ENCODE measurements around the gene DPH1.

Gene DPH1

DNA sequence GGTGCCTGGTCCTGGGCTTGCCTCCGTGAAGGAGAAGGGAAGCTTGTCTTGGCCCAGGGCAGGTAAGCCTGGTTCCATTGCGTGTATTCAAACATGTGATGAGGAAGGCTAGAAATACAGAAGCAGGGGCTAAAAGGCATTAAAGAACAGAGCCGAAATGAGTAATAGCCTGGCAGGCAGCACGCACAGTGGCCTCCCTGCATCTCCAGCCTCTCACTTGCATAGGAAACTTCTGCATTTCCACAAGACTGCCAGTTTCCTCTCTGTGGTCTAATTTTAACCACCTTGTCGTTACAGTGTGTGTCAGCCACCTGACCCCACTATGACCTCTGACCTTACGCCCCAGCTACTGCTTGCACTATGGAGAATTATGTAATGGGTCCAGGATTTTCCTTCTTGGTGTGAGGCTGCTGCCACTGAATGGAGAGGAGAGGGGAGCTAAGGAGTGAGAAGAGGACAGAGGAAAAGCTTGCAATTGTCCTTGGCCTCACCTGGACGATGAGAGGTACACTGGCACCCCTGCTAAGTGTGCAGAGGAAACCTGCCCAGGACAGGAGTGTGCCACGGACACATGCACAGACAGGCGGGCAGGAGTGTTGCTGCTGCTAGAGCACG, 57.8 kb downstream of the DPH1 start:
- no peak for DNase-seq
- Histone ChIP-seq H3K56ac (ENCODE audit: low read length) (no peak overlapping the region), H3K4ac (ENCODE audit: low read depth, low read length) (no peak overlapping the region), H3K18ac (ENCODE audit: low read length) (no peak overlapping the region), H3K79me2 (ENCODE audit: control insufficient read depth, insufficient read depth, low read length) (no peaks in the 10 kb centered on the region), H3K27ac (ENCODE audit: low read depth, low read length) (no peak overlapping the region), H4K5ac (ENCODE audit: low read length) (no peak overlapping the region), H2BK5ac (ENCODE audit: low read length) (no peak overlapping the region), H4K8ac (ENCODE audit: low read depth, low read length) (no peak overlapping the region), H2BK15ac (replicated peaks; ENCODE audit: low read depth) (no peak overlapping the region), H3K4me1 (ENCODE audit: control insufficient read depth, low read depth, low read length) (peaks cover 14% of the 10 kb centered on the region), H3K36me3 (ENCODE audit: control insufficient read depth, insufficient read depth, low read length) (no peaks in the 10 kb centered on the region), H3K4me2 (ENCODE audit: low read length) (no peak overlapping the region), H2AK5ac (ENCODE audit: low read length) (no peak overlapping the region), H3K4me3 (ENCODE audit: low read length) (no peak overlapping the region), H3K79me1 (ENCODE audit: low read length) (no peaks in the 10 kb centered on the region), H3K27me3 (ENCODE audit: insufficient read depth, low read length, poor library complexity) (no peaks in the 10 kb centered on the region), H2BK120ac (ENCODE audit: low read depth, low read length) (no peak overlapping the region), H3K23ac (ENCODE audit: low read length) (no peak overlapping the region), H3K9ac (ENCODE audit: low read length) (no peak overlapping the region)
- WGBS (ENCODE audit: extremely low coverage, insufficient coverage, low lambda C conversion rate), result no CpG with 5 or more reads among the region's 10 CpGs

GRCh38 chr17:2089021-2089422, 59.1 kb downstream of the DPH1 start:
- Histone ChIP-seq H2BK5ac (ENCODE audit: low read length) (no peak overlapping the region), H2AK5ac (ENCODE audit: low read length) (no peak overlapping the region), H3K18ac (ENCODE audit: low read length) (no peak overlapping the region), H2BK120ac (ENCODE audit: low read depth, low read length) (no peak overlapping the region), H4K5ac (ENCODE audit: low read length) (no peak overlapping the region), H3K23ac (ENCODE audit: low read length) (no peak overlapping the region), H3K4me1 (ENCODE audit: control insufficient read depth, low read depth, low read length) (peaks cover 11% of the 10 kb centered on the region), H3K4ac (ENCODE audit: low read depth, low read length) (no peak overlapping the region), H2BK15ac (replicated peaks; ENCODE audit: low read depth) (no peak overlapping the region), H3K4me3 (ENCODE audit: low read length) (no peak overlapping the region), H3K79me1 (ENCODE audit: low read length) (no peaks in the 10 kb centered on the region), H3K4me2 (ENCODE audit: low read length) (no peak overlapping the region), H3K27ac (ENCODE audit: low read depth, low read length) (no peak overlapping the region), H3K36me3 (ENCODE audit: control insufficient read depth, insufficient read depth, low read length) (no peaks in the 10 kb centered on the region), H3K27me3 (ENCODE audit: insufficient read depth, low read length, poor library complexity) (no peaks in the 10 kb centered on the region), H3K56ac (ENCODE audit: low read length) (no peak overlapping the region), H4K8ac (ENCODE audit: low read depth, low read length) (no peak overlapping the region), H3K79me2 (ENCODE audit: control insufficient read depth, insufficient read depth, low read length) (no peaks in the 10 kb centered on the region), H3K9ac (ENCODE audit: low read length) (no peak overlapping the region)
- WGBS (ENCODE audit: extremely low coverage, insufficient coverage, low lambda C conversion rate), result no CpG with 5 or more reads among the region's 8 CpGs
- no peak for DNase-seq

DNA sequence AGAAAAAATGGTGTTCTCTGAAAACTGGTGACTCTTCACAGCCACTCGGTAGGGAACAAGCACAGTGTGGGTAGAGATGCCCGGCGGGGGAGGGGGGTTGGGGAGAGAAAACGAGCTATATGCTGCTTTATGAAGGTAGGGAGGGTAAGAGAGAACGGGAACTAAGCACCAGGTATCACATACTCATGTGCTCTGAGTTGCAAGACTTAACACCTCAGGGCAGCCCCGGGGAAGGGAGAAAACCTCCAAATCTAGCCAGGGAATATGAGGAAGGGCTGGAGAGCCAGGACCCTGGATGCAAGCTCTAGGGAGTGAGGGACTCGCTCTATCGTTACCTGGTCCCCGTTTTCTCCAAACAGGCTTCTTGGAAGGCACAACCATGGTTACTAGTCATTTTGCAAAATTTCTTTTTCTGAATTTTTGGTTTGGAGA, 60.3 kb downstream of the DPH1 start:
- H2BK120ac ChIP-seq (ENCODE audit: low read depth, low read length), result no peak overlapping the region
- no peak overlapping the region for H3K23ac ChIP-seq (ENCODE audit: low read length)
- no peaks in the 10 kb centered on the region for H3K79me1 ChIP-seq (ENCODE audit: low read length)
- H3K27ac ChIP-seq (ENCODE audit: low read depth, low read length), result no peak overlapping the region
- peak overlapping the region; percentile 58 for H3K56ac ChIP-seq (ENCODE audit: low read length)
- no peaks in the 10 kb centered on the region for H3K27me3 ChIP-seq (ENCODE audit: insufficient read depth, low read length, poor library complexity)
- DNase-seq, result no peak
- no peak overlapping the region for H3K4ac ChIP-seq (ENCODE audit: low read depth, low read length)
- no peaks in the 10 kb centered on the region for H3K36me3 ChIP-seq (ENCODE audit: control insufficient read depth, insufficient read depth, low read length)
- H4K8ac ChIP-seq (ENCODE audit: low read depth, low read length), result no peak overlapping the region
- no CpG with 5 or more reads among the region's 9 CpGs for WGBS (ENCODE audit: extremely low coverage, insufficient coverage, low lambda C conversion rate)
- no peak overlapping the region for H3K4me3 ChIP-seq (ENCODE audit: low read length)
- H3K79me2 ChIP-seq (ENCODE audit: control insufficient read depth, insufficient read depth, low read length), result no peaks in the 10 kb centered on the region
- H2BK5ac ChIP-seq (ENCODE audit: low read length), result no peak overlapping the region
- H3K18ac ChIP-seq (ENCODE audit: low read length), result no peak overlapping the region
- H3K4me1 ChIP-seq (ENCODE audit: control insufficient read depth, low read depth, low read length), result peaks cover 11% of the 10 kb centered on the region
- no peak overlapping the region for H3K4me2 ChIP-seq (ENCODE audit: low read length)
- no peak overlapping the region for H3K9ac ChIP-seq (ENCODE audit: low read length)
- H4K5ac ChIP-seq (ENCODE audit: low read length), result no peak overlapping the region
- no peak overlapping the region for H2BK15ac ChIP-seq (replicated peaks; ENCODE audit: low read depth)
- no peak overlapping the region for H2AK5ac ChIP-seq (ENCODE audit: low read length)

GRCh38 chr17:2090804-2091534, 61.0 kb downstream of the DPH1 start:
- Histone ChIP-seq H3K79me2 (ENCODE audit: control insufficient read depth, insufficient read depth, low read length) (no peaks in the 10 kb centered on the region), H3K27ac (ENCODE audit: low read depth, low read length) (no peak overlapping the region), H3K4ac (ENCODE audit: low read depth, low read length) (no peak overlapping the region), H3K4me2 (ENCODE audit: low read length) (no peak overlapping the region), H3K79me1 (ENCODE audit: low read length) (no peaks in the 10 kb centered on the region), H4K5ac (ENCODE audit: low read length) (no peak overlapping the region), H2BK15ac (replicated peaks; ENCODE audit: low read depth) (no peak overlapping the region), H3K18ac (ENCODE audit: low read length) (peak overlapping the region; percentile 54), H2BK5ac (ENCODE audit: low read length) (no peak overlapping the region), H3K27me3 (ENCODE audit: insufficient read depth, low read length, poor library complexity) (no peaks in the 10 kb centered on the region), H3K36me3 (ENCODE audit: control insufficient read depth, insufficient read depth, low read length) (no peaks in the 10 kb centered on the region), H4K8ac (ENCODE audit: low read depth, low read length) (no peak overlapping the region), H3K56ac (ENCODE audit: low read length) (no peak overlapping the region), H3K23ac (ENCODE audit: low read length) (no peak overlapping the region), H3K4me1 (ENCODE audit: control insufficient read depth, low read depth, low read length) (peaks cover 11% of the 10 kb centered on the region), H3K4me3 (ENCODE audit: low read length) (no peak overlapping the region), H2BK120ac (ENCODE audit: low read depth, low read length) (no peak overlapping the region), H2AK5ac (ENCODE audit: low read length) (no peak overlapping the region), H3K9ac (ENCODE audit: low read length) (no peak overlapping the region)
- DNase-seq, result peak; percentile 90
- no CpG with 5 or more reads among the region's 2 CpGs for WGBS (ENCODE audit: extremely low coverage, insufficient coverage, low lambda C conversion rate)

GRCh38 chr17:2092253-2092652, 62.3 kb downstream of the DPH1 start:
- H3K18ac ChIP-seq (ENCODE audit: low read length), result no peak overlapping the region
- no peak overlapping the region for H4K8ac ChIP-seq (ENCODE audit: low read depth, low read length)
- no peak overlapping the region for H3K4me3 ChIP-seq (ENCODE audit: low read length)
- no peak overlapping the region for H2BK120ac ChIP-seq (ENCODE audit: low read depth, low read length)
- no CpG with 5 or more reads among the region's 4 CpGs for WGBS (ENCODE audit: extremely low coverage, insufficient coverage, low lambda C conversion rate)
- no peaks in the 10 kb centered on the region for H3K79me2 ChIP-seq (ENCODE audit: control insufficient read depth, insufficient read depth, low read length)
- no peak overlapping the region for H3K4ac ChIP-seq (ENCODE audit: low read depth, low read length)
- peak; percentile 50 for DNase-seq
- H2BK5ac ChIP-seq (ENCODE audit: low read length), result no peak overlapping the region
- H3K4me2 ChIP-seq (ENCODE audit: low read length), result no peak overlapping the region
- no peak overlapping the region for H3K27ac ChIP-seq (ENCODE audit: low read depth, low read length)
- no peak overlapping the region for H2BK15ac ChIP-seq (replicated peaks; ENCODE audit: low read depth)
- no peak overlapping the region for H3K9ac ChIP-seq (ENCODE audit: low read length)
- H2AK5ac ChIP-seq (ENCODE audit: low read length), result no peak overlapping the region
- no peak overlapping the region for H3K23ac ChIP-seq (ENCODE audit: low read length)
- no peaks in the 10 kb centered on the region for H3K79me1 ChIP-seq (ENCODE audit: low read length)
- no peak overlapping the region for H3K56ac ChIP-seq (ENCODE audit: low read length)
- no peaks in the 10 kb centered on the region for H3K36me3 ChIP-seq (ENCODE audit: control insufficient read depth, insufficient read depth, low read length)
- H3K4me1 ChIP-seq (ENCODE audit: control insufficient read depth, low read depth, low read length), result peaks cover 11% of the 10 kb centered on the region
- no peaks in the 10 kb centered on the region for H3K27me3 ChIP-seq (ENCODE audit: insufficient read depth, low read length, poor library complexity)
- H4K5ac ChIP-seq (ENCODE audit: low read length), result no peak overlapping the region
